K562 (cell line): ENCODE data around the gene RIC3. TPM values are rescaled to one million over a fixed set of nuclear protein-coding genes. Genes with fewer than 3 reads are reported as not detected.

ENCODE experiments used
- CREB1 ChIP-seq, 2 experiments: sonication (generic) in 1 of 2; formaldehyde crosslinking in 1 of 2; IDR thresholded peaks; 2 replicates each; pipeline versions ENCODE4 v1.6.1 to v1.8.0; 2012 to 2022; ENCODE audit warnings: inconsistent platforms in 1 of 2, mild to moderate bottlenecking in 1 of 2, missing genetic modification reagents in 1 of 2, moderate library complexity in 1 of 2
- CREM ChIP-seq: IDR thresholded peaks from 2 replicates; pipeline ENCODE4 v1.6.1; 2014; ENCODE audit warnings: antibody characterized with exemption, low read depth
- FOXA1 ChIP-seq: fragments of 450-650 bp; IDR thresholded peaks from 2 replicates; pipeline ENCODE4 v1.6.1; 2016; ENCODE audit warnings: mild to moderate bottlenecking, borderline replicate concordance
- GABPA ChIP-seq: fragments of 200-800 bp; sonication (Bioruptor generic); conservative IDR thresholded peaks from 2 replicates; pipeline ENCODE4 v1.6.1; 2016; ENCODE audit warnings: low read depth, missing genetic modification characterization, missing compliant biosample characterization
- KAT2B ChIP-seq: IDR thresholded peaks from one replicate; pipeline ENCODE4 v1.6.1; 2012; ENCODE audit warnings: low read depth, mild to moderate bottlenecking, control low read depth, inconsistent platforms, low read length, moderate library complexity
- MAFK ChIP-seq: IDR thresholded peaks from 2 replicates; pipeline ENCODE4 v1.6.1; 2011; ENCODE audit warnings: low read length, improper control_type of control experiment
- PRPF4 ChIP-seq: fragments of 200-400 bp; formaldehyde crosslinking; IDR thresholded peaks from one replicate; pipeline ENCODE4 v1.6.1; 2017; ENCODE audit warnings: low read length, low read depth, mild to moderate bottlenecking; ENCODE audit not compliant: insufficient read depth, poor library complexity, severe bottlenecking
- RAD21 ChIP-seq, 2 experiments: fragments of 250-450 bp in 1 of 2; fragments of 450-650 bp in 1 of 2; sonication (Bioruptor Pico) in 1 of 2; formaldehyde crosslinking in 1 of 2; IDR thresholded peaks in 1 of 2; conservative IDR thresholded peaks in 1 of 2; 2 replicates each; pipeline versions ENCODE4 v1.4.0 to v1.8.0; 2020 to 2022; ENCODE audit warnings: mild to moderate bottlenecking in 2 of 2, moderate library complexity in 1 of 2
- SLC30A9 ChIP-seq: fragments of 250-450 bp; sonication (Bioruptor Pico); IDR thresholded peaks from 2 replicates; pipeline ENCODE4 v1.8.0; 2022; ENCODE audit warnings: mild to moderate bottlenecking, moderate library complexity
- SMARCA4 ChIP-seq: fragments of 450-650 bp; IDR thresholded peaks from 2 replicates; pipeline ENCODE4 v1.6.1; 2016
- SRF ChIP-seq, 2 experiments: fragments of 250-450, 450-650 bp in 1 of 2; sonication (Bioruptor Pico) in 1 of 2; sonication (generic) in 1 of 2; formaldehyde crosslinking; IDR thresholded peaks; 2 replicates each; pipeline versions ENCODE4 v1.5.0 to v1.5.1; 2020 to 2022; ENCODE audit warnings: mild to moderate bottlenecking in 1 of 2, missing genetic modification reagents in 1 of 2
- TAF1 ChIP-seq: IDR thresholded peaks from 2 replicates; pipeline ENCODE4 v1.6.1; 2011; ENCODE audit warnings: mild to moderate bottlenecking, low read length, moderate library complexity; ENCODE audit not compliant: insufficient read depth, control insufficient read depth, severe bottlenecking; ENCODE audit errors: extremely low read depth
- TRIM24 ChIP-seq, 2 experiments: fragments of 450-650 bp; IDR thresholded peaks; 2 replicates each; pipeline ENCODE4 v1.6.1; 2016
- ZBTB7A ChIP-seq: IDR thresholded peaks from 2 replicates; pipeline ENCODE4 v1.6.1; 2011; ENCODE audit warnings: low read depth, mild to moderate bottlenecking, low read length, moderate library complexity, borderline replicate concordance; ENCODE audit not compliant: control insufficient read depth
- ZNF197 ChIP-seq: fragments of 200-800 bp; sonication (Bioruptor generic); IDR thresholded peaks from 2 replicates; pipeline ENCODE4 v1.6.1; 2016; ENCODE audit warnings: low read depth, missing genetic modification characterization, missing compliant biosample characterization
- ZNF274 ChIP-seq: IDR thresholded peaks from 2 replicates; pipeline ENCODE4 v1.6.1; 2011; ENCODE audit warnings: low read depth, mild to moderate bottlenecking, low read length, moderate library complexity, borderline replicate concordance
- ZNF444 ChIP-seq: fragments of 250-450 bp; sonication (Bioruptor Pico); IDR thresholded peaks from 2 replicates; pipeline ENCODE4 v1.4.0; 2020; ENCODE audit warnings: mild to moderate bottlenecking, moderate library complexity
- ZNF583 ChIP-seq: fragments of 250-450 bp; sonication (Bioruptor Pico); IDR thresholded peaks from 2 replicates; pipeline ENCODE4 v1.4.0; 2020
- polyA plus RNA-seq, 8 experiments: library from polyadenylated mRNA; depleted of rRNA in 4 of 8; stranded (reverse) in 5 of 8; unstranded in 3 of 8; fragments of >200 nt; fragmentation: Nextera tagmentation in 2 of 8; fragmentation: Illumina TruSeq in 1 of 8; extraction: Ambion mirVana in 2 of 8; extraction: Trizol in 1 of 8; gene quantifications; 2 replicates each; pipeline versions ENCODE4 v1.2.1 to v1.2.3, GENCODE V29; 2011 to 2014; ENCODE audit warnings: inconsistent platforms in 1 of 8, missing spikeins in 1 of 8
- total RNA-seq, 7 experiments: library from RNA; depleted of rRNA in 6 of 7; stranded (reverse); fragments of >200 nt in 6 of 7; fragmentation: Illumina TruSeq in 2 of 7; extraction: Trizol in 2 of 7; gene quantifications; 2 replicates each; pipeline versions ENCODE4 v1.2.1 to v1.2.3, GENCODE V29; 2011 to 2021; ENCODE audit warnings: low replicate concordance in 1 of 7
- TF ChIP-seq, protein P1 (sequence below): IDR thresholded peaks from 2 replicates; pipeline ENCODE4 v1.6.1; 2011; ENCODE audit not compliant: insufficient read length; ENCODE audit errors: extremely low read depth
- TF ChIP-seq, protein P2 (sequence below), 2 experiments: fragments of 250-450 bp in 1 of 2; fragments of 450-650 bp in 1 of 2; sonication (Bioruptor Pico) in 1 of 2; IDR thresholded peaks; 2 replicates each; pipeline versions ENCODE4 v1.6.1 to v1.8.0; 2016 to 2021; ENCODE audit warnings: mild to moderate bottlenecking in 2 of 2, moderate library complexity in 2 of 2, missing compliant biosample characterization in 1 of 2, missing genetic modification characterization in 1 of 2
- TF ChIP-seq, protein P3 (sequence below), 2 experiments: fragments of 450-650 bp; conservative IDR thresholded peaks; 2 replicates each; pipeline ENCODE4 v1.6.1; 2017; ENCODE audit warnings: mild to moderate bottlenecking in 2 of 2, moderate library complexity in 2 of 2
- TF ChIP-seq, protein P4 (sequence below): fragments of 250-450 bp; sonication (Bioruptor Pico); IDR thresholded peaks from 2 replicates; pipeline ENCODE4 v1.4.0; 2020; ENCODE audit warnings: mild to moderate bottlenecking

The RIC3 gene
- total and polyA plus RNA-seq, 9 of the 15 experiments (the other 6 are each of a cell fraction or from before 2014, with no cell fraction given), result 0.03 to 0.16 (median 0.05) TPM; not detected in 4

DNA sequence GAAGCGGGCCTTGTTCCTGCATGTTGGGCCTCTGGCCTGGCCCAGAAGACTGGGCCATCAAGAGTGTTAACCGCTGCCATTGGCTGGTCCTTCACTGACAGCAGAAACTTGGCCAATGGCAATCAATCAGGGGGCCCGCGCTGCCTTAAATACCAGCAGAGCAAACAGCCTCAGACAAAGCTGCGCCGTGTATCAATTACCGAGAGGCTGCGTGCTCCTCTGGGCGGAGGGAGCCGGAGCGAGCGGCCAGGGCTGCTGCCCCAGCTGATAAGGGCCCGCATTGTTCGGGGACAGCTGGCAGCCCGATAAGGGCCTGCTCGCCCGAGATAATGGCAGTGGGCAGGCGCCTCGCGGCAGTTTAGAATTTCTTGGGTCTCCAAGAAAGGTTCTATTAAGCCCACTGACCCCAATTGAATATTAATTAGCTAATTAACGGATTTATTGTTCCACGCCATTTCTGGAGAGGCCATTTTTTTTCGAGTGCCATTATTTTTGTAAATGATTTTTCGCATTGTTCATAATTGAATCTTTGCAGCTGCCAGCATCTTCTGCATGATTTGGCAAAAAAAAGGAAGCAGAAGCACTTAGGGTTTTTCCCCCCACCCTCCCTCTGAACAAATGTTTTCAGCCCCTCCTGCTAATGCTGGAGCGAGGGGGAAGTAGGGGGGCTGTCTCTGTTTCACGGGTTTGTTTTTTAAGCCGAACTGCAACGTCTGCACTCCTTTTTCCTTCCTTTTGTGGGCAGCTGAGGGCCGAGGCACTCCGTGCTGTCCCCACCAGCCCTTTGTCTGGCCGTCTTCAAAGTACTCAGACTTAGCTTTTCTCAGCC is 37.6 kb upstream of the RIC3 start (continued):
- TF ChIP-seq, protein P1, sequence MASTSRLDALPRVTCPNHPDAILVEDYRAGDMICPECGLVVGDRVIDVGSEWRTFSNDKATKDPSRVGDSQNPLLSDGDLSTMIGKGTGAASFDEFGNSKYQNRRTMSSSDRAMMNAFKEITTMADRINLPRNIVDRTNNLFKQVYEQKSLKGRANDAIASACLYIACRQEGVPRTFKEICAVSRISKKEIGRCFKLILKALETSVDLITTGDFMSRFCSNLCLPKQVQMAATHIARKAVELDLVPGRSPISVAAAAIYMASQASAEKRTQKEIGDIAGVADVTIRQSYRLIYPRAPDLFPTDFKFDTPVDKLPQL, result no peak
- 0 out of 2 replicates have a peak, but pooled peaks have one; percentile 10 for TF ChIP-seq MAFK
- no peak for TF ChIP-seq SLC30A9 (CRISPR knock-in tag)
- no peak for TF ChIP-seq SRF (CRISPR knock-in tag; IDR thresholded peaks at IDR 0.05)
- peak; percentile 91 for TF ChIP-seq ZNF583 (CRISPR knock-in tag)
- no peak; the same call in 1 of the 2 replicates for TF ChIP-seq GABPA (tag)
- TF ChIP-seq PRPF4, result no peak
- TF ChIP-seq, protein P2, sequence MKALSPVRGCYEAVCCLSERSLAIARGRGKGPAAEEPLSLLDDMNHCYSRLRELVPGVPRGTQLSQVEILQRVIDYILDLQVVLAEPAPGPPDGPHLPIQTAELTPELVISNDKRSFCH (CRISPR knock-in tag; IDR thresholded peaks at IDR 0.05), result no peak
- TF ChIP-seq, protein P2 (tag; IDR thresholded peaks at IDR 0.05), result peak; percentile 87
- TF ChIP-seq, protein P3, sequence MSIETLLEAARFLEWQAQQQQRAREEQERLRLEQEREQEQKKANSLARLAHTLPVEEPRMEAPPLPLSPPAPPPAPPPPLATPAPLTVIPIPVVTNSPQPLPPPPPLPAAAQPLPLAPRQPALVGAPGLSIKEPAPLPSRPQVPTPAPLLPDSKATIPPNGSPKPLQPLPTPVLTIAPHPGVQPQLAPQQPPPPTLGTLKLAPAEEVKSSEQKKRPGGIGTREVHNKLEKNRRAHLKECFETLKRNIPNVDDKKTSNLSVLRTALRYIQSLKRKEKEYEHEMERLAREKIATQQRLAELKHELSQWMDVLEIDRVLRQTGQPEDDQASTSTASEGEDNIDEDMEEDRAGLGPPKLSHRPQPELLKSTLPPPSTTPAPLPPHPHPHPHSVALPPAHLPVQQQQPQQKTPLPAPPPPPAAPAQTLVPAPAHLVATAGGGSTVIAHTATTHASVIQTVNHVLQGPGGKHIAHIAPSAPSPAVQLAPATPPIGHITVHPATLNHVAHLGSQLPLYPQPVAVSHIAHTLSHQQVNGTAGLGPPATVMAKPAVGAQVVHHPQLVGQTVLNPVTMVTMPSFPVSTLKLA (conservative IDR thresholded peaks at IDR 0.05), result peak in 1 of 2 experiments; percentile 61; a peak in 3 of 4 replicates
- no peak for TF ChIP-seq FOXA1
- TF ChIP-seq TAF1, result peak; percentile 51
- peak; percentile 70 for TF ChIP-seq CREB1 (IDR thresholded peaks at IDR 0.05)
- no peak for TF ChIP-seq CREB1 (CRISPR knock-in tag; IDR thresholded peaks at IDR 0.05)
- no peak for TF ChIP-seq ZBTB7A
- peak; percentile 43; the same call in 1 of the 2 replicates for TF ChIP-seq CREM
- TF ChIP-seq RAD21 (CRISPR knock-in tag; conservative IDR thresholded peaks at IDR 0.05 in 1 of 2, IDR thresholded peaks at IDR 0.05 in 1 of 2), result no peak
- peak; percentile 48; the same call in 1 of the 2 replicates for TF ChIP-seq ZNF274
- TF ChIP-seq, protein P4, sequence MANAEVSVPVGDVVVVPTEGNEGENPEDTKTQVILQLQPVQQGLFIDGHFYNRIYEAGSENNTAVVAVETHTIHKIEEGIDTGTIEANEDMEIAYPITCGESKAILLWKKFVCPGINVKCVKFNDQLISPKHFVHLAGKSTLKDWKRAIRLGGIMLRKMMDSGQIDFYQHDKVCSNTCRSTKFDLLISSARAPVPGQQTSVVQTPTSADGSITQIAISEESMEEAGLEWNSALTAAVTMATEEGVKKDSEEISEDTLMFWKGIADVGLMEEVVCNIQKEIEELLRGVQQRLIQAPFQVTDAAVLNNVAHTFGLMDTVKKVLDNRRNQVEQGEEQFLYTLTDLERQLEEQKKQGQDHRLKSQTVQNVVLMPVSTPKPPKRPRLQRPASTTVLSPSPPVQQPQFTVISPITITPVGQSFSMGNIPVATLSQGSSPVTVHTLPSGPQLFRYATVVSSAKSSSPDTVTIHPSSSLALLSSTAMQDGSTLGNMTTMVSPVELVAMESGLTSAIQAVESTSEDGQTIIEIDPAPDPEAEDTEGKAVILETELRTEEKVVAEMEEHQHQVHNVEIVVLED (CRISPR knock-in tag), result peak; percentile 49
- TF ChIP-seq ZNF444 (CRISPR knock-in tag), result no peak
- peak; percentile 92 to 94 for TF ChIP-seq TRIM24 (IDR thresholded peaks at IDR 0.05)
- TF ChIP-seq ZNF197 (CRISPR knock-in tag), result peak; percentile 94
- TF ChIP-seq KAT2B, result no peak
- peak; percentile 95 for TF ChIP-seq SMARCA4
